Lower leg skin (tissue), 3 donors: Measurements from ENCODE around the gene UBQLN1.

Experiments used
- POLR2A ChIP-seq, 2 donors: fragments of 450-650 bp; IDR thresholded peaks; one replicate each; pipeline ENCODE4 v1.6.1; 2016 to 2017; ENCODE audit warnings: antibody characterized with exemption in 2 of 2, mild to moderate bottlenecking in 1 of 2, moderate library complexity in 1 of 2
- TF ChIP-seq, protein P1 (sequence below), 3 donors: fragments of 450-650 bp; IDR thresholded peaks; one replicate each; pipeline ENCODE4 v1.5.1; 2016; ENCODE audit warnings: antibody characterized with exemption in 3 of 3, mild to moderate bottlenecking in 3 of 3, moderate library complexity in 2 of 3

DNA sequence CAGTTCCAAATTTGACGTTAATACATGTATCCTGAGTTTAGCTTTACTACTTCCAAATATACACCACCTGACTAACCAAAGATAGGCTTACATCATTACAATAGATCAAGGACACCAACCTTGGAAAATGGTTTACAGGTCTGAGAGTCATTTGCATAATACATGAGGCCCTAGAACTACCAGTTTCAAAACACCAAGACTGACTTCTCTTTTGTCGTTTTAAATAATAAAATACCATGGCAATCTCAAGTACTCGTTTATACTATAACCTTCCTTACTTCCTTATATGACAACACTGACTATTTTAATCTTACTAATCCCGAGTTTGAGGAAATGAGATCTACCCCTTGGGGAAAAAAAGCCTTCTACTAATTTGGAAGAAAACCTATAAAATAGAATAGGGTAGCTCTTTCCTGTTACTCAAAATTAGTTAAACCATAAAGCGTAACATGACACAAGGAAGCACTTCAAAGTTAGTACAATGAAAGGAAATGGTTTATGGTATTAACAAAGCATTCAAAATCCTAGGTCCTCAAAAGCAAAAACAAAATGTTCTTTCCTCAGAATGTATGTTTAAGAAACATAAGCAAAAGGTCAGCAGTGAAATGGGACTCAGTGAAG, 42.1 kb downstream of the UBQLN1 start:
- TF ChIP-seq POLR2A (IDR thresholded peaks at IDR 0.05), result no peak
- TF ChIP-seq, protein P1, sequence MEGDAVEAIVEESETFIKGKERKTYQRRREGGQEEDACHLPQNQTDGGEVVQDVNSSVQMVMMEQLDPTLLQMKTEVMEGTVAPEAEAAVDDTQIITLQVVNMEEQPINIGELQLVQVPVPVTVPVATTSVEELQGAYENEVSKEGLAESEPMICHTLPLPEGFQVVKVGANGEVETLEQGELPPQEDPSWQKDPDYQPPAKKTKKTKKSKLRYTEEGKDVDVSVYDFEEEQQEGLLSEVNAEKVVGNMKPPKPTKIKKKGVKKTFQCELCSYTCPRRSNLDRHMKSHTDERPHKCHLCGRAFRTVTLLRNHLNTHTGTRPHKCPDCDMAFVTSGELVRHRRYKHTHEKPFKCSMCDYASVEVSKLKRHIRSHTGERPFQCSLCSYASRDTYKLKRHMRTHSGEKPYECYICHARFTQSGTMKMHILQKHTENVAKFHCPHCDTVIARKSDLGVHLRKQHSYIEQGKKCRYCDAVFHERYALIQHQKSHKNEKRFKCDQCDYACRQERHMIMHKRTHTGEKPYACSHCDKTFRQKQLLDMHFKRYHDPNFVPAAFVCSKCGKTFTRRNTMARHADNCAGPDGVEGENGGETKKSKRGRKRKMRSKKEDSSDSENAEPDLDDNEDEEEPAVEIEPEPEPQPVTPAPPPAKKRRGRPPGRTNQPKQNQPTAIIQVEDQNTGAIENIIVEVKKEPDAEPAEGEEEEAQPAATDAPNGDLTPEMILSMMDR (IDR thresholded peaks at IDR 0.05), result no peak
